IPS-15b (cell line): Measurements from ENCODE around the gene C1orf35.

Experiments used
- H3K27me3 ChIP-seq: one replicate; pipeline ENCODE4 v1.6.1; 2013; ENCODE audit warnings: low read length; ENCODE audit not compliant: control insufficient read depth, insufficient read depth
- H3K36me3 ChIP-seq: one replicate; pipeline ENCODE4 v1.6.1; 2013; ENCODE audit warnings: low read length; ENCODE audit not compliant: control insufficient read depth, insufficient read depth
- H3K4me1 ChIP-seq: one replicate; pipeline ENCODE4 v1.6.1; 2013; ENCODE audit warnings: mild to moderate bottlenecking, low read length; ENCODE audit not compliant: control insufficient read depth, insufficient read depth
- H3K4me3 ChIP-seq: one replicate; pipeline ENCODE4 v1.5.1; 2013; ENCODE audit warnings: low read depth, low read length
- H3K9ac ChIP-seq: one replicate; pipeline ENCODE4 v1.6.1; 2013; ENCODE audit warnings: low read depth, mild to moderate bottlenecking, low read length
- H3K9me3 ChIP-seq: one replicate; pipeline ENCODE4 v1.6.1; 2013; ENCODE audit warnings: mild to moderate bottlenecking, low read length; ENCODE audit not compliant: control insufficient read depth, insufficient read depth

C1orf35 gene

GRCh38 chr1:228147151-228147693 lies 44.1 kb upstream of the C1orf35 start:
- no peaks in the 10 kb centered on the region for H3K9me3 ChIP-seq
- H3K27me3 ChIP-seq: no peaks in the 10 kb centered on the region
- H3K9ac ChIP-seq: no peak overlapping the region
- H3K36me3 ChIP-seq: no peaks in the 10 kb centered on the region
- H3K4me3 ChIP-seq: no peak overlapping the region
- H3K4me1 ChIP-seq: no peaks in the 10 kb centered on the region

GRCh38 chr1:228146417-228147150 lies 43.5 kb upstream of the C1orf35 start:
- H3K27me3 ChIP-seq: no peaks in the 10 kb centered on the region
- H3K4me3 ChIP-seq: no peak overlapping the region
- no peaks in the 10 kb centered on the region for H3K36me3 ChIP-seq
- H3K9ac ChIP-seq: no peak overlapping the region
- H3K9me3 ChIP-seq: no peaks in the 10 kb centered on the region
- H3K4me1 ChIP-seq: no peaks in the 10 kb centered on the region

GRCh38 chr1:228145463-228146416 lies 42.6 kb upstream of the C1orf35 start:
- H3K27me3 ChIP-seq: no peaks in the 10 kb centered on the region
- no peaks in the 10 kb centered on the region for H3K9me3 ChIP-seq
- H3K36me3 ChIP-seq: no peaks in the 10 kb centered on the region
- no peaks in the 10 kb centered on the region for H3K4me1 ChIP-seq
- H3K9ac ChIP-seq: no peak overlapping the region
- H3K4me3 ChIP-seq: no peak overlapping the region

GRCh38 chr1:228144993-228145343 lies 41.8 kb upstream of the C1orf35 start:
- Histone ChIP-seq H3K4me3 (no peak overlapping the region), H3K36me3 (no peaks in the 10 kb centered on the region), H3K9ac (no peak overlapping the region), H3K4me1 (no peaks in the 10 kb centered on the region), H3K27me3 (no peaks in the 10 kb centered on the region), H3K9me3 (no peaks in the 10 kb centered on the region)

- Histone ChIP-seq H3K4me1 (no peaks in the 10 kb centered on the region), H3K36me3 (no peaks in the 10 kb centered on the region), H3K27me3 (no peaks in the 10 kb centered on the region), H3K9me3 (no peaks in the 10 kb centered on the region), H3K4me3 (no peak overlapping the region), H3K9ac (no peak overlapping the region)
These were observed 41.3 kb upstream of the C1orf35 start for GRCh38 chr1:228144193-228144992.

GRCh38 chr1:228143480-228144192 lies 40.5 kb upstream of the C1orf35 start:
- Histone ChIP-seq H3K9me3 (no peaks in the 10 kb centered on the region), H3K4me3 (no peak overlapping the region), H3K9ac (no peak overlapping the region), H3K36me3 (no peaks in the 10 kb centered on the region), H3K27me3 (no peaks in the 10 kb centered on the region), H3K4me1 (no peaks in the 10 kb centered on the region)

GRCh38 chr1:228142701-228143136 lies 39.6 kb upstream of the C1orf35 start:
- Histone ChIP-seq H3K27me3 (no peaks in the 10 kb centered on the region), H3K9ac (no peak overlapping the region), H3K9me3 (no peaks in the 10 kb centered on the region), H3K4me1 (no peaks in the 10 kb centered on the region), H3K36me3 (no peaks in the 10 kb centered on the region), H3K4me3 (no peak overlapping the region)

GRCh38 chr1:228142155-228142691 lies 39.1 kb upstream of the C1orf35 start:
- no peak overlapping the region for H3K4me3 ChIP-seq
- no peaks in the 10 kb centered on the region for H3K36me3 ChIP-seq
- H3K9ac ChIP-seq: no peak overlapping the region
- peaks cover 1% of the 10 kb centered on the region for H3K27me3 ChIP-seq
- no peaks in the 10 kb centered on the region for H3K4me1 ChIP-seq
- H3K9me3 ChIP-seq: no peaks in the 10 kb centered on the region

GRCh38 chr1:228141226-228142044 lies 38.3 kb upstream of the C1orf35 start:
- no peaks in the 10 kb centered on the region for H3K9me3 ChIP-seq
- no peak overlapping the region for H3K9ac ChIP-seq
- no peaks in the 10 kb centered on the region for H3K36me3 ChIP-seq
- H3K4me3 ChIP-seq: peak overlapping the region; percentile 75
- no peaks in the 10 kb centered on the region for H3K4me1 ChIP-seq
- peaks cover 7% of the 10 kb centered on the region for H3K27me3 ChIP-seq

GRCh38 chr1:228140724-228141225 lies 37.6 kb upstream of the C1orf35 start:
- Histone ChIP-seq H3K4me1 (no peaks in the 10 kb centered on the region), H3K36me3 (no peaks in the 10 kb centered on the region), H3K9me3 (no peaks in the 10 kb centered on the region), H3K27me3 (peaks cover 8% of the 10 kb centered on the region), H3K9ac (peak overlapping the region; percentile 12), H3K4me3 (peak overlapping the region; percentile 75)
